NT2/D1 (cell line): ENCODE data around the gene KANK4.

ENCODE experiments used
- SUZ12 ChIP-seq: IDR thresholded peaks from 2 replicates; pipeline ENCODE4 v1.6.1; 2011; ENCODE audit not compliant: insufficient read length, insufficient read depth; ENCODE audit errors: extremely low read depth
- YY1 ChIP-seq: IDR thresholded peaks from 2 replicates; pipeline ENCODE4 v1.6.1; 2011; ENCODE audit not compliant: insufficient read length, insufficient read depth

DNA sequence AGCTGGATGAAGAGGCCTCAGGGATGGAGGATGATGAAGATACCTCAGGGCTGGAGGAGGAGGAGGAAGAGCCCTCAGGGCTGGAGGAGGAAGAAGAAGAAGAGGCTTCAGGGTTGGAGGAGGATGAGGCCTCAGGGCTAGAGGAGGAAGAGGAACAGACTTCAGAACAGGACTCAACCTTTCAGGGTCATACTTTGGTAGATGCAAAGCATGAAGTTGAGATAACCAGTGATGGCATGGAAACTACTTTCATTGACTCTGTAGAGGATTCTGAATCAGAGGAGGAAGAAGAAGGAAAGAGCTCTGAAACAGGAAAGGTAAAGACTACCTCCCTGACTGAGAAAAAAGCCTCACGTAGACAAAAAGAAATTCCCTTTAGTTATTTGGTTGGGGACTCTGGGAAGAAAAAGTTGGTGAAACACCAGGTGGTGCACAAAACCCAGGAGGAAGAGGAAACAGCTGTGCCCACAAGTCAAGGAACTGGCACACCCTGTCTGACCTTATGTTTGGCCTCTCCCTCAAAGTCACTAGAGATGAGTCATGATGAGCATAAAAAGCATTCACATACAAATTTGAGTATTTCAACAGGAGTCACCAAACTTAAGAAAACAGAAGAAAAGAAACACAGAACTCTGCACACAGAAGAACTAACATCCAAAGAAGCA, 109.2 kb downstream of the KANK4 start:
- TF ChIP-seq SUZ12, result no peak
- TF ChIP-seq YY1, result no peak
